OCI-LY1 (cell line): ENCODE measurements around the gene S100A16.

Experiments
- H2AFZ ChIP-seq: fragments of 200-600 bp; sonication (generic), shearing (Covaris generic); 2 replicates; pipeline ENCODE4 v1.6.0; 2014; ENCODE audit warnings: antibody characterized with exemption, mild to moderate bottlenecking, low read length
- H3F3A ChIP-seq: fragments of 200-600 bp; sonication (generic), shearing (Covaris generic); 2 replicates; pipeline ENCODE4 v1.6.0; 2014; ENCODE audit warnings: mild to moderate bottlenecking, antibody characterized with exemption, low read length, moderate library complexity; ENCODE audit not compliant: insufficient read depth
- H3K27ac ChIP-seq: fragments of 200-600 bp; sonication (generic); 2 replicates; pipeline ENCODE4 v1.5.1; 2014; ENCODE audit warnings: low read length, mixed run types, mild to moderate bottlenecking, low read depth; ENCODE audit not compliant: poor library complexity, severe bottlenecking
- H3K27me3 ChIP-seq: fragments of 200-600 bp; sonication (generic); 2 replicates; pipeline ENCODE4 v1.6.0; 2014; ENCODE audit warnings: antibody characterized with exemption, mild to moderate bottlenecking, low read length, moderate library complexity; ENCODE audit not compliant: insufficient read depth
- H3K36me3 ChIP-seq: fragments of 200-600 bp; sonication (generic); 2 replicates; pipeline ENCODE4 v1.6.1; 2014; ENCODE audit warnings: mild to moderate bottlenecking, antibody characterized with exemption, low read length, moderate library complexity, mixed read lengths; ENCODE audit not compliant: insufficient read depth
- H3K4me1 ChIP-seq: fragments of 200-600 bp; sonication (generic); 2 replicates; pipeline ENCODE4 v1.5.1; 2014; ENCODE audit warnings: mild to moderate bottlenecking, low read length, moderate library complexity; ENCODE audit not compliant: insufficient read depth, severe bottlenecking
- H3K4me2 ChIP-seq: fragments of 200-600 bp; sonication (generic), shearing (Covaris generic); 2 replicates; pipeline ENCODE4 v1.6.1; 2014; ENCODE audit warnings: low read length
- H3K4me3 ChIP-seq: fragments of 200-600 bp; sonication (generic); 2 replicates; pipeline ENCODE4 v1.5.1; 2014; ENCODE audit warnings: low read length, low read depth, mild to moderate bottlenecking, mixed read lengths; ENCODE audit not compliant: poor library complexity, severe bottlenecking
- H3K79me2 ChIP-seq: fragments of 200-600 bp; shearing (Covaris generic); 2 replicates; pipeline ENCODE4 v1.6.1; 2016; ENCODE audit warnings: mixed run types, low read length, mixed read lengths; ENCODE audit not compliant: insufficient read depth
- H3K9ac ChIP-seq: fragments of 200-600 bp; sonication (generic), shearing (Covaris generic); 2 replicates; pipeline ENCODE4 v1.6.1; 2014; ENCODE audit warnings: mild to moderate bottlenecking, low read length, mixed read lengths
- H3K9me2 ChIP-seq: fragments of 200-600 bp; sonication (generic), shearing (Covaris generic); 2 replicates; pipeline ENCODE4 v1.6.1; 2014; ENCODE audit warnings: low read depth, mild to moderate bottlenecking, low read length, mixed read lengths
- H3K9me3 ChIP-seq: fragments of 200-600 bp; shearing (Covaris generic); 2 replicates; pipeline ENCODE4 v1.6.1; 2014; ENCODE audit warnings: low read length, mixed read lengths
- H4K20me1 ChIP-seq: fragments of 200-600 bp; sonication (generic), shearing (Covaris generic); 2 replicates; pipeline ENCODE4 v1.6.0; 2016; ENCODE audit warnings: mild to moderate bottlenecking, low read length; ENCODE audit not compliant: insufficient read depth
- EZH2 ChIP-seq: fragments of 200-600 bp; sonication (generic), shearing (Covaris generic); IDR thresholded peaks from 2 replicates; pipeline ENCODE4 v1.8.0; 2017; ENCODE audit warnings: borderline replicate concordance, mixed run types, mild to moderate bottlenecking, antibody characterized with exemption, low read length, moderate library complexity, mixed read lengths
- TF ChIP-seq, protein P1 (sequence below): fragments of 200-600 bp; sonication (generic), shearing (Covaris generic); IDR thresholded peaks from 2 replicates; pipeline ENCODE4 v1.5.1; 2017; ENCODE audit warnings: mild to moderate bottlenecking, antibody characterized with exemption, low read length, moderate library complexity, mixed read lengths

Gene S100A16

DNA sequence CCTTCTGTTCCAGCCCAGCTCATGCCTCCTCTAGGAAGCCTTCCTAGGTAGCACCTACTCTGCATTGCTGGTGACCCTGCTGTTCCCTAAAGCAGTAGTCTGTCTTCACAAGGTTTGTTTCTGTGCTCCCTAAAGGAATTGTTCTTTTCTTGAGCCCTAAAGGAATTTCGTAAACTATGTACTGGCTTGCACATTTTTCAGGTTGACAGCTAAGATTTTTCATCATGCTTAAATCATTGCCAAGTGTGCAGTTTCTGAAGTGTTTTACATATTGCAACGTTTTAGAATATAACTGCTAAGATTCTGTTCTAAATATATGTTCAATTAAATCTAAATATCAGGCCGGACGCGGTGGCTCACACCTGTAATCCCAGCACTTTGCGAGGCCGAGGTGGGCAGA, 13.1 kb downstream of the S100A16 start:
- Histone ChIP-seq H3K9me3 (no peaks in the 10 kb centered on the region), H2AFZ (no peak overlapping the region), H3K27ac (peak overlapping the region; percentile 16), H3K27me3 (no peaks in the 10 kb centered on the region), H3K4me3 (no peak overlapping the region), H3K4me2 (no peak overlapping the region), H3K36me3 (no peaks in the 10 kb centered on the region), H3K79me2 (no peaks in the 10 kb centered on the region), H3K4me1 (peaks cover 31% of the 10 kb centered on the region), H3K9ac (no peak overlapping the region), H3F3A (no peaks in the 10 kb centered on the region), H3K9me2 (no peaks in the 10 kb centered on the region), H4K20me1 (no peaks in the 10 kb centered on the region)
- no peak for TF ChIP-seq EZH2
- TF ChIP-seq, protein P1, sequence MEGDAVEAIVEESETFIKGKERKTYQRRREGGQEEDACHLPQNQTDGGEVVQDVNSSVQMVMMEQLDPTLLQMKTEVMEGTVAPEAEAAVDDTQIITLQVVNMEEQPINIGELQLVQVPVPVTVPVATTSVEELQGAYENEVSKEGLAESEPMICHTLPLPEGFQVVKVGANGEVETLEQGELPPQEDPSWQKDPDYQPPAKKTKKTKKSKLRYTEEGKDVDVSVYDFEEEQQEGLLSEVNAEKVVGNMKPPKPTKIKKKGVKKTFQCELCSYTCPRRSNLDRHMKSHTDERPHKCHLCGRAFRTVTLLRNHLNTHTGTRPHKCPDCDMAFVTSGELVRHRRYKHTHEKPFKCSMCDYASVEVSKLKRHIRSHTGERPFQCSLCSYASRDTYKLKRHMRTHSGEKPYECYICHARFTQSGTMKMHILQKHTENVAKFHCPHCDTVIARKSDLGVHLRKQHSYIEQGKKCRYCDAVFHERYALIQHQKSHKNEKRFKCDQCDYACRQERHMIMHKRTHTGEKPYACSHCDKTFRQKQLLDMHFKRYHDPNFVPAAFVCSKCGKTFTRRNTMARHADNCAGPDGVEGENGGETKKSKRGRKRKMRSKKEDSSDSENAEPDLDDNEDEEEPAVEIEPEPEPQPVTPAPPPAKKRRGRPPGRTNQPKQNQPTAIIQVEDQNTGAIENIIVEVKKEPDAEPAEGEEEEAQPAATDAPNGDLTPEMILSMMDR = no peak

DNA sequence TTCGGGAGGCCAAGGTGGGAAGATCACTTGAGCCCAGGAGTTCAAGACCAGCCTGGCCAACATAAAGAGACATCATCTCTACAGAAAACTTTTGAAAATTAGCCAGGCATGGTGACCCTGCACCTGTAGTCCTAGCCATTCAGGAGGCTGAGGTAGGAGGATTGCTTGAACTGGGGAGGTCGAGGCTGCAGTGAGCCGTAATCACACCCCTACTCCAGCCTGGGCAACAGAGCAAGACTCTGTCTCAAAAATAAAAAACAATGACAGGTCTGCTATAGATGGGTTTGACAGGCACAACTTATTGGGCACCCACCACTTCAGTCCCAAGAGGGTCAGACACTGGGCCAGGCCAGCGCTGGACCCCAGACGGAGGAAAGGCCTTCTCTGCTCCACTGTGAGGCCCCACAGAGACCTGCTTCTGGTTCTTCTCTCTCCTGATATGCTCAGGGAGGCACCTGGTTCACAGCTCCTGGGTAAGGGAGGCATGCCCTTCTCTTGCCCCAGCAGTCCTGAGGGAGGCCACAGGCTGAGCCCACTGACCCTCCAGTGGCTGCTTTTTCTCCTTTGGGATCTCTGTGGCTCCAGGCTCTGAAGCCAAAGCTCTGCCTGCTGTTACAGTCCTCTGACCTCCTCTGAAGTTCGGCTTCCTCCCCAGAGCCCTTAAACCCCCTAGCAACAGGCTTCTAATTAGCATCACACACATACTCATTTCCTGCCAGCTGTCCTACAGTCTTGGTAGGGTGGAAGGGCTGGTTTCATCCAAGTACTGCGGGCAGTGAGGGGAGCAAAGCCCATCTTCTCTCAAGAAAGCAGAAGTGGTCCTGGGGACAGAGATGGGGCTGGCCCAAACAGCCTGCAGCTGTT, 14.4 kb downstream of the S100A16 start:
- Histone ChIP-seq H3K27ac (peak overlapping the region; percentile 93), H3K4me1 (peaks cover 31% of the 10 kb centered on the region), H3K9me3 (no peaks in the 10 kb centered on the region), H3F3A (no peaks in the 10 kb centered on the region), H3K79me2 (no peaks in the 10 kb centered on the region), H3K27me3 (no peaks in the 10 kb centered on the region), H3K4me3 (peak overlapping the region; percentile 11), H3K36me3 (no peaks in the 10 kb centered on the region), H3K9me2 (no peaks in the 10 kb centered on the region), H3K9ac (peak overlapping the region; percentile 48; the same call in 1 of the 2 replicates), H3K4me2 (peak overlapping the region; percentile 50), H4K20me1 (no peaks in the 10 kb centered on the region), H2AFZ (no peak overlapping the region)
- TF ChIP-seq EZH2 = no peak
- TF ChIP-seq, protein P1 = no peak

- Histone ChIP-seq H3K9me2 (no peaks in the 10 kb centered on the region), H3K27me3 (no peaks in the 10 kb centered on the region), H3K4me1 (peaks cover 31% of the 10 kb centered on the region), H2AFZ (no peak overlapping the region), H4K20me1 (no peaks in the 10 kb centered on the region), H3K9ac (no peak overlapping the region), H3K79me2 (no peaks in the 10 kb centered on the region), H3K4me3 (no peak overlapping the region), H3F3A (no peaks in the 10 kb centered on the region), H3K36me3 (no peaks in the 10 kb centered on the region), H3K27ac (no peak overlapping the region), H3K4me2 (no peak overlapping the region), H3K9me3 (no peaks in the 10 kb centered on the region)
- TF ChIP-seq, protein P1 = no peak
These were observed 15.7 kb downstream of the S100A16 start for GRCh38 chr1:153597206-153597605.
